NT2/D1 (cell line): ENCODE results near the gene PRKD2.

Experiments
- SUZ12 ChIP-seq: IDR thresholded peaks from 2 replicates; pipeline ENCODE4 v1.6.1; 2011; ENCODE audit not compliant: insufficient read length, insufficient read depth; ENCODE audit errors: extremely low read depth
- YY1 ChIP-seq: IDR thresholded peaks from 2 replicates; pipeline ENCODE4 v1.6.1; 2011; ENCODE audit not compliant: insufficient read length, insufficient read depth
- ZNF274 ChIP-seq: IDR thresholded peaks from 2 replicates; pipeline ENCODE4 v1.6.1; 2011; ENCODE audit warnings: mild to moderate bottlenecking, low read depth, low read length

DNA sequence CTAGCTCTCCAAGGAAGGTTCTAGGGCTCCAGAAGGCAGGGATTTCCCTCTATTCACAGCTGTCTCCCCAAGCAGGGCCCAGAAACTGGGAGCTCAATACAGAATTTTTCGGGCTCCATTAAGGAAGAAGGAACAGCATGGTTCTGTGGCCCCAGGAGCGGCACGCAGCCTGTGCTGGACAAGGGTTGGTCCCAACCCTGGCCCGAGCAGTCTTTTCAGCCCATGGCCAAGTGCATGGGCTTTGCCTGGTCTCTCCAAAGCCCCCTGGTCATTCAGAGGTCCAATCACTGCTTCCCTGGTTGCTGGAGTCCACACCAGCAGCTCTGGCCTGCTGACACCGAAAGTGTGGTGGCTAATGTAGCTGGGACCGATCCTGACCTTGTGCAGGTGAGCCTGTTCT, 6.6 kb upstream of the PRKD2 start:
- TF ChIP-seq YY1 = no peak
- no peak for TF ChIP-seq ZNF274
- TF ChIP-seq SUZ12 = no peak
